H1 (cell line): ENCODE measurements around the gene ZNF565. TPM values are rescaled to one million over a fixed set of nuclear protein-coding genes. Genes with fewer than 3 reads are reported as not detected.

Source experiments
- CBX8 ChIP-seq: fragments of 300-800, 300-1000 bp; sonication (generic); IDR thresholded peaks from 2 replicates; pipeline ENCODE4 v1.7.1; 2016; ENCODE audit warnings: low read depth, low read length, borderline replicate concordance
- CHD1 ChIP-seq: IDR thresholded peaks from 2 replicates; pipeline ENCODE4 v1.6.1; 2012; ENCODE audit warnings: low read depth, low read length, improper control_type of control experiment
- FOSL1 ChIP-seq: IDR thresholded peaks from 2 replicates; pipeline ENCODE4 v1.6.1; 2011; ENCODE audit warnings: mild to moderate bottlenecking, low read depth, low read length, moderate library complexity; ENCODE audit not compliant: insufficient read depth
- GTF2F1 ChIP-seq: IDR thresholded peaks from 2 replicates; pipeline ENCODE4 v1.6.1; 2012; ENCODE audit warnings: low read depth, low read length, improper control_type of control experiment, borderline replicate concordance
- JUND ChIP-seq: IDR thresholded peaks from 2 replicates; pipeline ENCODE4 v1.6.1; 2011; ENCODE audit warnings: mild to moderate bottlenecking, improper control_type of control experiment, low read length
- SP1 ChIP-seq: IDR thresholded peaks from 2 replicates; pipeline ENCODE4 v1.6.1; 2011; ENCODE audit warnings: low read depth, low read length
- TBP ChIP-seq: IDR thresholded peaks from 2 replicates; pipeline ENCODE4 v1.6.1; 2011; ENCODE audit warnings: low read depth, low read length, improper control_type of control experiment
- TEAD4 ChIP-seq: IDR thresholded peaks from 2 replicates; pipeline ENCODE4 v1.6.1; 2012; ENCODE audit warnings: low read depth, low read length, inconsistent platforms, mixed read lengths
- ZNF274 ChIP-seq: IDR thresholded peaks from 2 replicates; pipeline ENCODE4 v1.7.0; 2012; ENCODE audit warnings: low read length, borderline replicate concordance; ENCODE audit errors: extremely low read depth
- polyA plus RNA-seq, 7 experiments: library from polyadenylated mRNA; depleted of rRNA in 3 of 7; stranded (reverse) in 5 of 7; unstranded in 2 of 7; fragments of >200 nt in 5 of 7; fragments of 200-250 nt in 2 of 7; gene quantifications; 1 replicate in 5 of 7; 2 replicates in 1 of 7; 4 replicates in 1 of 7; pipeline versions ENCODE4 v1.2.1 to v1.2.3, GENCODE V29; 2011 to 2013; ENCODE audit warnings: missing spikeins in 2 of 7, mixed read lengths in 2 of 7
- total RNA-seq: library from RNA; stranded (reverse); fragmentation: NEBNext Ultra II Directional; extraction: Animal tissue kit (Norgen Biotek cat#: 25700); gene quantifications from 2 replicates; pipeline ENCODE4 v1.2.1, GENCODE V29; 2021
- TF ChIP-seq, protein P1 (sequence below): IDR thresholded peaks from 2 replicates; pipeline ENCODE4 v1.6.1; 2012; ENCODE audit warnings: inconsistent platforms
- TF ChIP-seq, protein P2 (sequence below): IDR thresholded peaks from 2 replicates; pipeline ENCODE4 v1.6.1; 2011; ENCODE audit warnings: low read depth, mild to moderate bottlenecking, low read length; ENCODE audit not compliant: insufficient read depth

Gene ZNF565
- total and polyA plus RNA-seq, 2 of the 8 experiments (the other 6 are each of a cell fraction or from before 2014, with no cell fraction given), result 0.89 to 3.1 TPM

DNA sequence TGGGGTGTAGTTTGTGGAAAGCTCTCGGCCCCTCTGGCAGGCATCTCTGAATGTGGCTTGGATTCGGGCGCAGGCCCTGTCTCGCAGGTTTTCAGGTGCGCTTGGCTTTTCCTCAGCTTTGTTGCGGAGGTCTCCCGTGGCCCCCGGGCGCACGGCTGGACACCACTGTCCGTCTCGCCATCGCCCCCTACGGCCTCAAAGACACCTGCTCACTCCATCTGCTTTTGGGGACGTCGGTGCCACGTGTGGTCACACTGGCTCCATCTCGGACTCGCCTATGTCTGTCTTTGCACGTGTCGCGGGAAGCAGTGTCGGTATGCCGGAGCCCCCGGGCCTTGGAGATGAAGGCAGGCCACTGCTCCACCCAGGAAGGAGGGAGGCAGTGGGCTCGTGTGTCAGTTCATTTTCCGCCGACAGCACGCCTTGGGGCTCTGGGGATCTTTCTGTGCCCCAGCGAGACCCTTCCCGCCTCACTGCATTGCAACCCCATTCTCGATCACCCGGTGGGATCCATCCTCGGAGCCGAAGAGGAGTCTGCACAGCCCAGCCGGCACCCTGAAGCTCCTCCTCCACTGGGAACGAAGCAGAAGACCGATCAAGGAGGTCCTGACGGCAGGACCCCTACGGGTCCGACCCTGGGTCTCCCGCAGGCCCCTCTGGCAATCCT, 42.5 kb upstream of the ZNF565 start (continued):
- TF ChIP-seq TBP (no peak), ZNF274 (no peak), JUND (no peak), GTF2F1 (no peak), FOSL1 (no peak), TEAD4 (no peak), SP1 (no peak), CBX8 (no peak), CHD1 (no peak)
- TF ChIP-seq, protein P1, sequence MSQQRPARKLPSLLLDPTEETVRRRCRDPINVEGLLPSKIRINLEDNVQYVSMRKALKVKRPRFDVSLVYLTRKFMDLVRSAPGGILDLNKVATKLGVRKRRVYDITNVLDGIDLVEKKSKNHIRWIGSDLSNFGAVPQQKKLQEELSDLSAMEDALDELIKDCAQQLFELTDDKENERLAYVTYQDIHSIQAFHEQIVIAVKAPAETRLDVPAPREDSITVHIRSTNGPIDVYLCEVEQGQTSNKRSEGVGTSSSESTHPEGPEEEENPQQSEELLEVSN, result no peak
- TF ChIP-seq, protein P2, sequence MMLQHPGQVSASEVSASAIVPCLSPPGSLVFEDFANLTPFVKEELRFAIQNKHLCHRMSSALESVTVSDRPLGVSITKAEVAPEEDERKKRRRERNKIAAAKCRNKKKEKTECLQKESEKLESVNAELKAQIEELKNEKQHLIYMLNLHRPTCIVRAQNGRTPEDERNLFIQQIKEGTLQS, result no peak
- TF ChIP-seq, all 59 proteins: peak for 0
